Adipocyte (in vitro differentiated cells): Measurements from ENCODE around the gene PPP1R9B.

Source experiments
- DNase-seq: peaks from one replicate; pipeline ENCODE4 v3.0.0-alpha.2; 2015; ENCODE audit warnings: low read depth
- H3K27me3 ChIP-seq: replicated peaks from 2 replicates; pipeline ENCODE4 v1.7.0; 2013; ENCODE audit warnings: mild to moderate bottlenecking, low read length, moderate library complexity; ENCODE audit not compliant: control insufficient read depth, insufficient read depth
- H3K36me3 ChIP-seq: 2 replicates; pipeline ENCODE4 v1.7.0; 2013; ENCODE audit warnings: low read length, mild to moderate bottlenecking, moderate library complexity; ENCODE audit not compliant: control insufficient read depth, insufficient read depth, severe bottlenecking
- H3K4me1 ChIP-seq: 2 replicates; pipeline ENCODE4 v1.7.0; 2013; ENCODE audit warnings: mild to moderate bottlenecking, low read length, moderate library complexity; ENCODE audit not compliant: control insufficient read depth, insufficient read depth
- H3K4me3 ChIP-seq: 2 replicates; pipeline ENCODE4 v1.7.0; 2013; ENCODE audit warnings: mild to moderate bottlenecking, low read length, moderate library complexity
- H3K9ac ChIP-seq: 2 replicates; pipeline ENCODE4 v1.7.0; 2013; ENCODE audit warnings: mild to moderate bottlenecking, low read length, moderate library complexity
- H3K9me3 ChIP-seq: 2 replicates; pipeline ENCODE4 v1.7.0; 2013; ENCODE audit warnings: mild to moderate bottlenecking, low read length, moderate library complexity; ENCODE audit not compliant: control insufficient read depth

PPP1R9B gene

GRCh38 chr17:50144845-50145531 lies 5.5 kb downstream of the PPP1R9B start:
- Histone ChIP-seq H3K36me3 (peaks cover 50% of the 10 kb centered on the region), H3K27me3 (no peaks in the 10 kb centered on the region), H3K9ac (peak overlapping the region; percentile 7), H3K4me1 (peaks cover 41% of the 10 kb centered on the region), H3K4me3 (no peak overlapping the region), H3K9me3 (no peaks in the 10 kb centered on the region)
- DNase-seq, result no peak

- H3K36me3 ChIP-seq, result peaks cover 56% of the 10 kb centered on the region
Measured at GRCh38 chr17:50144355-50144754, 6.1 kb downstream of the PPP1R9B start.

GRCh38 chr17:50143461-50144176 lies 6.9 kb downstream of the PPP1R9B start:
- H3K9me3 ChIP-seq, result no peaks in the 10 kb centered on the region
- H3K4me3 ChIP-seq, result no peak overlapping the region
- H3K4me1 ChIP-seq, result peaks cover 41% of the 10 kb centered on the region
- peaks cover 64% of the 10 kb centered on the region for H3K36me3 ChIP-seq
- H3K27me3 ChIP-seq, result no peaks in the 10 kb centered on the region
- DNase-seq, result no peak
- no peak overlapping the region for H3K9ac ChIP-seq

More at GRCh38 chr17:50144355-50144754, 6.1 kb downstream of the PPP1R9B start:
- Histone ChIP-seq H3K27me3 (no peaks in the 10 kb centered on the region), H3K4me1 (peaks cover 41% of the 10 kb centered on the region), H3K4me3 (no peak overlapping the region), H3K9me3 (no peaks in the 10 kb centered on the region), H3K9ac (no peak overlapping the region)
- no peak for DNase-seq

DNA sequence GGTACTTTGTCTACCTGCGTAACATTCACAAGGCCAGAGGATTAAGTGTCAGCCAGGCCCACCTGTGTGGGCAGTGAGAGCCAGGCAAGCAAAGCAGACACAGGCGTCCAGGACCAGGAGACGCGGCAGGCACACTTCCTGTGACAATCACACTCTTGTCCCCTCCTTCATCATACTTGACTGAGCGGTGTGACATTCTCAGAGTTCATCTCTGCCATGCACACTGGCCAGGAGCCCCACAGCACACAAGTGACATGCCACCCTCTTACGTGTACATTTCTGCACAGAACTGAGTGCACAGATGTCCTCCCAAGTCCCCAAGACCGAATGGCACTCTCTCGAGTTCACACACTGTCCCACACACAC lies 8.7 kb downstream of the PPP1R9B start:
- Histone ChIP-seq H3K27me3 (no peaks in the 10 kb centered on the region), H3K9me3 (no peaks in the 10 kb centered on the region), H3K4me1 (peaks cover 23% of the 10 kb centered on the region), H3K36me3 (peaks cover 83% of the 10 kb centered on the region), H3K4me3 (no peak overlapping the region), H3K9ac (no peak overlapping the region)
- DNase-seq, result no peak

DNA sequence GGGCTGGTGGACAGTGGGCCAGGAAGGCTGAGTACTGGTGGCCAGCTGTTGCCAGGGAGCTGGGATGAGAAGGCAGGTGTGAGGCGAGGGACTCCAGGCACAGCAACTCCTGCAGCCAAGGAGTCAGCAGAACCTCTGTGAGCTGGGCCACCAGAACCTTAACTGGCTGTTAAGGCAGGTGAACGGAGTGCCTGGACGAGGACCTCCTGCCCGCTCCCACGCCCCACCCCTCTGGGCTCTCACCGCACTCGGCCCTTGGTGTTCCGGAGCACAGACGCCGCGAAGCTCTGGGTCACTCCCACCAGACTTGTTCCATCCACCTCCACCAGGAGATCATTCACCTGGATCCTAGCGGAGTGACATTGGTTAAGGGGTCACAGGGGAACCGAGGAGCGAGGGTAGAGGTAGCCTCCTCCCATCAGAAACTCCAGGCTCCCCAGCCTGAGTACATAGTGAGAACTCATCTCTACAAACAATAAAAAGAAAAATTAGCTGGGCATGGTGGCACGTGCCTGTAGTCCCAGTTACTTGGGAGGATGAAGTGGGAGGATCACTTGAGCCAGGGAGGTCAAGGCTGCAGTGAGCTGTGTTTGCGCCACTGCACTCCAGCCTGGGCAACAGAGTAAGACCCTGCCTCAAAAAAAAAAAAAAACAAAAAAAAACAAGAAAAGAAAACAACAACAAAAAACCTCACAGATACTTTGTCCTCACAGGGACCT lies 9.3 kb downstream of the PPP1R9B start:
- H3K9ac ChIP-seq, result no peak overlapping the region
- H3K4me1 ChIP-seq, result peaks cover 18% of the 10 kb centered on the region
- no peaks in the 10 kb centered on the region for H3K9me3 ChIP-seq
- DNase-seq, result no peak
- peaks cover 88% of the 10 kb centered on the region for H3K36me3 ChIP-seq
- H3K27me3 ChIP-seq, result no peaks in the 10 kb centered on the region
- no peak overlapping the region for H3K4me3 ChIP-seq

- peaks cover 97% of the 10 kb centered on the region for H3K36me3 ChIP-seq
- peak; percentile 79 for DNase-seq
Measured at GRCh38 chr17:50139950-50140885, 10.3 kb downstream of the PPP1R9B start.

GRCh38 chr17:50139185-50139783 lies 11.2 kb downstream of the PPP1R9B start:
- no peak overlapping the region for H3K9ac ChIP-seq
- no peaks in the 10 kb centered on the region for H3K27me3 ChIP-seq
- no peak for DNase-seq
- H3K36me3 ChIP-seq, result peaks cover 88% of the 10 kb centered on the region
- no peaks in the 10 kb centered on the region for H3K4me1 ChIP-seq
- H3K4me3 ChIP-seq, result no peak overlapping the region
- H3K9me3 ChIP-seq, result no peaks in the 10 kb centered on the region

More at GRCh38 chr17:50139950-50140885, 10.3 kb downstream of the PPP1R9B start:
- no peak overlapping the region for H3K9ac ChIP-seq
- no peaks in the 10 kb centered on the region for H3K27me3 ChIP-seq
- H3K9me3 ChIP-seq, result no peaks in the 10 kb centered on the region
- H3K4me3 ChIP-seq, result no peak overlapping the region
- peaks cover 8% of the 10 kb centered on the region for H3K4me1 ChIP-seq

DNA sequence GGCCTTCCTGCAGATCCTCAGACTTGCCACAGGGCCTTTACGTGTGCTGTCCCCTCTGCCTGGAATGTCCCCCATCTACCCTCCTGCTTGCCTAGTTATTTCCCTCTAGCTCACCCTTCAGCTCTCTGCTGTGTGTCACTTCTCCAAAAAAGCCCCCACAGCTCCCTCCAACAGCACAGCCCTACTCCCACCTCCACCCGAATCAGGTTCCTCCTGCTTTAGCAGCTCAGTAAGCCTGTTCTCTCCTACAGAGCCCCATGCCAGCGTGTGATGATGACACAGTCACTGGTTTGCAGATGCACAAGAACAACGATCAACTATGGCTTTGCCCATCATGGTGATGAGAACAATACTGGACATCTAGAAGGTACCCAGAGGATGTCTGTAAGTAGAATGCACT lies 13.4 kb downstream of the PPP1R9B start:
- Histone ChIP-seq H3K9ac (no peak overlapping the region), H3K36me3 (peaks cover 68% of the 10 kb centered on the region), H3K4me1 (peaks cover 11% of the 10 kb centered on the region), H3K27me3 (no peaks in the 10 kb centered on the region), H3K9me3 (no peaks in the 10 kb centered on the region), H3K4me3 (no peak overlapping the region)
- DNase-seq, result no peak

DNA sequence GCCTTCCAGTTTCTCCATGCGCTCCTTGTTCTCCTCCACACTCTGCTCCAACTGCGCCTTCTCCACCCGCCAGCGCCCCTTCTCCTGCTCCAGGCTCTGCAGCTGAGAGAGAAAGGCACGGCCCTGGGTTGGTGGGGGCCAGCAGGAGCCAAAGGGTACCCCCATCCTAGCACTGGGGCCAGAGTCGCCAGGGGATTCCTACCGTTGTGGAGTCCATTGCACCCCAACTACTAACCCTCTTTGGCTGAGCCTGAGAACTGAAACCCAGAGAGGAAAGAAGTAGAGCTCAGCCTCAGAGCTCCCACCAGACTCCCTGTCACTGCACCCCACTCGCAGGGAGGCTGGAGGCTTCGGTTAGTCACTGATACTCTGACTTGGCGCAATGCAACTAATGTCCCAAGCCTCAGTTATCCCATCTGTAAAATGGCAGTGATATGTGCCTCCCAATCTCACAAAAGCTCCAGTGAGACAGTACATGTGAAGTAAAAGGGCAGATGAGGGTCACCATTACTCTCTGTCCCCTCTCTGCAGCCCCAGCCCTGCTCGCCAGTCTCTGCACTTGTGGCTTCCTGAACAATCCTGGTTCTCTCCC lies 14.3 kb downstream of the PPP1R9B start:
- DNase-seq, result no peak
- no peaks in the 10 kb centered on the region for H3K9me3 ChIP-seq
- H3K4me1 ChIP-seq, result peaks cover 11% of the 10 kb centered on the region
- H3K36me3 ChIP-seq, result peaks cover 59% of the 10 kb centered on the region
- no peak overlapping the region for H3K9ac ChIP-seq
- no peak overlapping the region for H3K4me3 ChIP-seq
- no peaks in the 10 kb centered on the region for H3K27me3 ChIP-seq

DNA sequence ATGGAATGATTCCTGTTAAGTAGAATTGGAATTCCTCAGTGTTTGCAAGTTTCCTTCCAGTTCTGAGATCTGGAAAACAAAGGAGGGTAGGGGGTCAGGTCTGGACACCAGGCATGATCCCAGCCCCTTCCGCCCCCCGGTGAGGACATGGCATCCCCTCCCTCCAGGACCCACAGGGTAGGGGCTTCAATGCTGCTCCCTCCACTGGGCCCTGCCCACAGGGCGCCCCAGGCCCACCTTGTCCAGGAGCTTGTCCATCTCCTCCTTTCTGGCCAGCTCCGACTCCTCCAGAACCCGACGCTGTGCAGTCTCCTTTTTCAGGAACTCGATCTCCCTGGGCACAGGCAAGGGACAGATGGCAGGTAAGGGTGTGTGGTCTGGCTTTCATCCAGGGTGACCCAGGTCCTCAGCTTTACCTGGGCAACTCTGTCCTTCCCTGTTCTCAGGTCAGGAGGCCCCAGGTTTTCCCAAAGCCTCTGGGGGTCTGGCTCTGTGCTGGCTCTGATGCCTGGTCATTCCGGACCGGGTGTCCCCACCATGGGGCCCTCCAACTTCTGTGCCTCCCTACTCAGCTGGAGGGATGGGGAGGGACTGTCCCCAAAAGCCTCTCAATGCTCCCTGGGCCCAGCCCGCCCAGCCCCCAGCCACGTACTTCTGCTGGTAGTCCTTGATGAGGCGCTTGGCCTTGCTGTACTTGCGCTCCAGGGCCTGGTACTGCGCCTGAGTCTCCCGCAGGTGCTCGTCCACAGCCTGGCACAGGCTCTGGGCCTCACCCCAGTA lies 15.0 kb downstream of the PPP1R9B start:
- Histone ChIP-seq H3K4me3 (no peak overlapping the region), H3K4me1 (peaks cover 11% of the 10 kb centered on the region), H3K9me3 (no peaks in the 10 kb centered on the region), H3K36me3 (peaks cover 52% of the 10 kb centered on the region), H3K27me3 (no peaks in the 10 kb centered on the region), H3K9ac (no peak overlapping the region)
- no peak for DNase-seq
